Esophagus muscularis mucosa (tissue), 4 donors: ENCODE measurements around the gene MAPKAP1. TPM values are rescaled to one million over a fixed set of nuclear protein-coding genes. Genes with fewer than 3 reads are reported as not detected.

Experiments
- DNase-seq: peaks from one replicate; pipeline ENCODE4 v3.0.0-alpha.2; 2017; ENCODE audit errors: extremely low spot score
- H3K27ac ChIP-seq, 4 donors: fragments of 200-600 bp; sonication (generic); replicated peaks in 1 of 4; 1 replicate in 3 of 4; 2 replicates in 1 of 4; pipeline ENCODE4 v1.5.1; 2016 to 2019; ENCODE audit warnings: mild to moderate bottlenecking in 1 of 4
- H3K27me3 ChIP-seq, 4 donors: fragments of 200-600 bp; sonication (generic); one replicate each; pipeline versions ENCODE4 v1.5.1 to v1.6.0; 2016 to 2019
- H3K36me3 ChIP-seq, 4 donors: fragments of 200-600 bp; sonication (generic); one replicate each; pipeline ENCODE4 v1.5.1; 2016 to 2019
- H3K4me1 ChIP-seq, 4 donors: fragments of 200-600 bp; sonication (generic); one replicate each; pipeline ENCODE4 v1.5.1; 2016 to 2019
- H3K4me3 ChIP-seq, 4 donors: fragments of 200-600 bp; sonication (generic); 1 replicate in 2 of 4; 2 replicates in 2 of 4; pipeline ENCODE4 v1.5.1; 2016 to 2019; ENCODE audit warnings: mild to moderate bottlenecking in 4 of 4, moderate library complexity in 1 of 4
- H3K9me3 ChIP-seq, 4 donors: fragments of 200-600 bp; sonication (generic); 1 replicate in 3 of 4; 2 replicates in 1 of 4; pipeline ENCODE4 v1.5.1; 2016 to 2019
- EP300 ChIP-seq: sonication (generic); formaldehyde crosslinking; IDR thresholded peaks from one replicate; pipeline ENCODE4 v1.6.1; 2017; ENCODE audit warnings: antibody characterized with exemption
- POLR2A ChIP-seq: fragments of 450-650 bp; IDR thresholded peaks from one replicate; pipeline ENCODE4 v1.6.1; 2017; ENCODE audit warnings: antibody characterized with exemption, moderate library complexity, mild to moderate bottlenecking, low read depth
- POLR2AphosphoS5 ChIP-seq, 2 donors: sonication (generic); formaldehyde crosslinking; IDR thresholded peaks; one replicate each; pipeline ENCODE4 v1.6.1; 2017; ENCODE audit warnings: antibody characterized with exemption in 2 of 2
- WGBS: methylation state at CpG from one replicate; pipeline ENCODE4 v1.1.5; 2018; 5-methylcytosine and 5-hydroxymethylcytosine counted together
- intact Hi-C: fragments of 100-400 bp; cut with DNase I; formaldehyde crosslinking; loops from one replicate; pipeline ENCODE4 v1.15.1; 2023
- total RNA-seq, 4 donors: library from RNA; depleted of rRNA; stranded (reverse); fragments of >200 nt; gene quantifications; one replicate each; pipeline versions ENCODE4 v1.1.0 to v1.2.1, GENCODE V29; 2016
- TF ChIP-seq, protein P1 (sequence below), 3 experiments: fragments of 200-600 bp in 2 of 3; fragments of 450-650 bp in 1 of 3; sonication (generic) in 2 of 3; IDR thresholded peaks; one replicate each; pipeline ENCODE4 v1.5.1; 2017 to 2019; ENCODE audit warnings: antibody characterized with exemption in 3 of 3, mild to moderate bottlenecking in 2 of 3, moderate library complexity in 1 of 3

Gene MAPKAP1
- total RNA-seq, 4 donors from 2014 or later = 84.3 to 103 (median 93.4) TPM

DNA sequence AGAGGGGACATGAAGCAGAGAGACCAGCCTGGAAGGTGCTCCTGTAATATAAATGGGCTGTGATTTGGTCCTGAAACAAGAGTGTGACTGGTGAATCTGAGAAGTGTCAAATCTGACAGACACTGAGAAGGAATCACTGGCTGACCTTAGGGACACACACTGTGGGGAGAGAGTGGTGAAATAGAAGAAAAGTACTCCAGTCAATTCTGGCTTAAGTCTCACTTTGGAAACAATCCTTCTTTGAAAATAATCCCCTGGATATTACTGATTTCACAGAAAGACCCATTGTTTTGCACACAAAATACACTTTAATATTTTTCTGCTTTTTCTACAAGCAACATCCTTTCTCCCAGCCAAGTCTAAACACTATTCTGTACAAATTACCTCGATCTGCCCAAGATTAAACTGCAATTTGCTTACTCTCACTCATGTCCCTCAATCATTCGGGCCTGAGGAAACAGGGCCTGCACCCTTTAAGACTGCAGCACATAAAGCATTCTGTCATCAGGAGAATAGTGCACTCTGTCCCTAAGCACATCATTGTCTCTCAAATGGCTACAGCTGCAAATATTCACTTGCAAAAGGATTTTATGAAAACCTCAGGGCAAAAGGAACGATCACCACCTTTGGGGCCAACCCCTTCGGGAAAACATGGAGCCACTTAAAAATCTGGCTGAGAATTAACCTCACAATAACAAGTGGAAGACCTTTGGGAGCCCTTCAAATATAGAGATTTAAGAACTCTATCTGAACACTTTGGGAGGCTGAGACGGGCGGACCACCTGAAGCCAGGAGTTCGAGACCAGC lies 68.6 kb downstream of the MAPKAP1 start:
- H3K36me3 ChIP-seq = no peaks in the 10 kb centered on the region
- H3K4me3 ChIP-seq = no peak overlapping the region
- intact Hi-C loops = no loop called here
- TF ChIP-seq, protein P1, sequence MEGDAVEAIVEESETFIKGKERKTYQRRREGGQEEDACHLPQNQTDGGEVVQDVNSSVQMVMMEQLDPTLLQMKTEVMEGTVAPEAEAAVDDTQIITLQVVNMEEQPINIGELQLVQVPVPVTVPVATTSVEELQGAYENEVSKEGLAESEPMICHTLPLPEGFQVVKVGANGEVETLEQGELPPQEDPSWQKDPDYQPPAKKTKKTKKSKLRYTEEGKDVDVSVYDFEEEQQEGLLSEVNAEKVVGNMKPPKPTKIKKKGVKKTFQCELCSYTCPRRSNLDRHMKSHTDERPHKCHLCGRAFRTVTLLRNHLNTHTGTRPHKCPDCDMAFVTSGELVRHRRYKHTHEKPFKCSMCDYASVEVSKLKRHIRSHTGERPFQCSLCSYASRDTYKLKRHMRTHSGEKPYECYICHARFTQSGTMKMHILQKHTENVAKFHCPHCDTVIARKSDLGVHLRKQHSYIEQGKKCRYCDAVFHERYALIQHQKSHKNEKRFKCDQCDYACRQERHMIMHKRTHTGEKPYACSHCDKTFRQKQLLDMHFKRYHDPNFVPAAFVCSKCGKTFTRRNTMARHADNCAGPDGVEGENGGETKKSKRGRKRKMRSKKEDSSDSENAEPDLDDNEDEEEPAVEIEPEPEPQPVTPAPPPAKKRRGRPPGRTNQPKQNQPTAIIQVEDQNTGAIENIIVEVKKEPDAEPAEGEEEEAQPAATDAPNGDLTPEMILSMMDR (IDR thresholded peaks at IDR 0.05) = no peak
- no peak for TF ChIP-seq EP300
- no peak for TF ChIP-seq POLR2A
- no peak for TF ChIP-seq POLR2AphosphoS5 (IDR thresholded peaks at IDR 0.05)
- H3K27me3 ChIP-seq = no peaks in the 10 kb centered on the region
- DNase-seq = no peak
- no peak overlapping the region for H3K27ac ChIP-seq
- 90% methylated on average over 7 of the region's 7 CpGs for WGBS
- no peaks in the 10 kb centered on the region for H3K9me3 ChIP-seq
- peaks cover 4 to 19% (median 10%) of the 10 kb centered on the region in 4 donors for H3K4me1 ChIP-seq

GRCh38 chr9:125637241-125637640 lies 69.8 kb downstream of the MAPKAP1 start:
- H3K4me1 ChIP-seq = peaks cover 10 to 31% (median 22%) of the 10 kb centered on the region in 4 donors
- no peaks in the 10 kb centered on the region for H3K27me3 ChIP-seq
- WGBS = 92% methylated on average over 2 of the region's 2 CpGs
- intact Hi-C loops = no loop called here
- H3K36me3 ChIP-seq = no peaks in the 10 kb centered on the region
- no peak overlapping the region for H3K27ac ChIP-seq
- H3K9me3 ChIP-seq = no peaks in the 10 kb centered on the region
- TF ChIP-seq, protein P1 (IDR thresholded peaks at IDR 0.05) = no peak
- TF ChIP-seq POLR2AphosphoS5 (IDR thresholded peaks at IDR 0.05) = no peak
- TF ChIP-seq EP300 = no peak
- TF ChIP-seq POLR2A = no peak
- no peak for DNase-seq
- H3K4me3 ChIP-seq = no peak overlapping the region

GRCh38 chr9:125635888-125636287 lies 71.1 kb downstream of the MAPKAP1 start:
- DNase-seq = no peak
- no peak overlapping the region for H3K27ac ChIP-seq
- TF ChIP-seq, protein P1 (IDR thresholded peaks at IDR 0.05) = no peak
- no peak for TF ChIP-seq POLR2A
- TF ChIP-seq EP300 = no peak
- TF ChIP-seq POLR2AphosphoS5 (IDR thresholded peaks at IDR 0.05) = no peak
- H3K4me1 ChIP-seq = peaks cover 10 to 41% (median 26%) of the 10 kb centered on the region in 4 donors
- no peaks in the 10 kb centered on the region for H3K27me3 ChIP-seq
- 86% methylated on average over 2 of the region's 2 CpGs for WGBS
- intact Hi-C loops = no loop called here
- no peaks in the 10 kb centered on the region for H3K9me3 ChIP-seq
- H3K36me3 ChIP-seq = no peaks in the 10 kb centered on the region
- no peak overlapping the region for H3K4me3 ChIP-seq

GRCh38 chr9:125634040-125634717 lies 72.8 kb downstream of the MAPKAP1 start:
- Histone ChIP-seq H3K27me3 (no peaks in the 10 kb centered on the region), H3K4me1 (peaks cover 10 to 46% (median 27%) of the 10 kb centered on the region in 4 donors), H3K36me3 (no peaks in the 10 kb centered on the region), H3K4me3 (no peak overlapping the region), H3K27ac (no peak overlapping the region), H3K9me3 (no peaks in the 10 kb centered on the region)
- TF ChIP-seq EP300 (no peak), POLR2A (no peak), POLR2AphosphoS5 (IDR thresholded peaks at IDR 0.05) (no peak)
- TF ChIP-seq, protein P1 (IDR thresholded peaks at IDR 0.05) = no peak
- no peak for DNase-seq
- WGBS = 82% methylated on average over 5 of the region's 5 CpGs
- intact Hi-C loops = loop anchor here (5.0 kb wide), 2 partner anchors 72 to 227 kb away; no protein-coding TSS in a partner anchor
